NT2/D1 (cell line): Measurements from ENCODE around the gene SLC5A11.

ENCODE experiments used
- YY1 ChIP-seq: IDR thresholded peaks from 2 replicates; pipeline ENCODE4 v1.6.1; 2011; ENCODE audit not compliant: insufficient read length, insufficient read depth
- ZNF274 ChIP-seq: IDR thresholded peaks from 2 replicates; pipeline ENCODE4 v1.6.1; 2011; ENCODE audit warnings: mild to moderate bottlenecking, low read depth, low read length

DNA sequence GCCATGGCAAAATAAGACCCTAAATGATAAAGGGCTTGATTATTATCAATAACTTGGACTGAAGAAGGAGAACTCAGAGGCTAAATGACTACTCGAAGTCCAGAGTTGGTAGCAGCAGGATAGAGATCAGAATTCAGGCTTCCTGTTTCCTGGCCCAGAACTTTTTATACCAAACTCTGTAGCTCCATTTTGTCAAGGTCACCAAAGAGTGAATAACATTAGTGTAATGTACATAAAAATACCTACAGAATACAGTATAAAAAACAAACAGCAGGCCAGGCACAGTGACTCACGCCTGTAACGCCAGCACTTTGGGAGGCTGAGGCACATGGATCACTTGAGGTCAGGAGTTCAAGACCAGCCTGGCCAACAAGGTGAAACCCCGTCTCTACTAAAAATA is 90.4 kb downstream of the SLC5A11 start:
- TF ChIP-seq YY1 (no peak), ZNF274 (no peak)
